SK-MEL-5 (cell line): ENCODE measurements around the gene INHA. TPM values are rescaled to one million over a fixed set of nuclear protein-coding genes. Genes with fewer than 3 reads are reported as not detected.
A peak's percentile ranks its signal among the peaks of the same experiment; 100 is the strongest.

Source experiments
- DNase-seq: peaks from one replicate; pipeline ENCODE4 v3.0.0-alpha.2; 2016; ENCODE audit warnings: low read depth, low spot score
- in situ Hi-C: cut with HindIII; loops from 2 replicates; pipeline ENCODE4 v1.10.0; 2016; ENCODE audit warnings: low sequenced_read_pairs, high pct_unique_total_duplicates, low pct_unique_long_range_greater_than_20kb
- total RNA-seq: library from RNA; depleted of rRNA; stranded (reverse); fragments of >200 nt; shearing (Covaris generic); gene quantifications from 2 replicates; pipeline ENCODE4 v1.2.3, GENCODE V29; 2014

INHA gene
- total RNA-seq, 1 experiment from 2014 or later = 0.18 TPM

GRCh38 chr2:219538504-219538951, 33.6 kb upstream of the INHA start:
- peak; percentile 32 for DNase-seq
- in situ Hi-C loops = no loop called here

DNA sequence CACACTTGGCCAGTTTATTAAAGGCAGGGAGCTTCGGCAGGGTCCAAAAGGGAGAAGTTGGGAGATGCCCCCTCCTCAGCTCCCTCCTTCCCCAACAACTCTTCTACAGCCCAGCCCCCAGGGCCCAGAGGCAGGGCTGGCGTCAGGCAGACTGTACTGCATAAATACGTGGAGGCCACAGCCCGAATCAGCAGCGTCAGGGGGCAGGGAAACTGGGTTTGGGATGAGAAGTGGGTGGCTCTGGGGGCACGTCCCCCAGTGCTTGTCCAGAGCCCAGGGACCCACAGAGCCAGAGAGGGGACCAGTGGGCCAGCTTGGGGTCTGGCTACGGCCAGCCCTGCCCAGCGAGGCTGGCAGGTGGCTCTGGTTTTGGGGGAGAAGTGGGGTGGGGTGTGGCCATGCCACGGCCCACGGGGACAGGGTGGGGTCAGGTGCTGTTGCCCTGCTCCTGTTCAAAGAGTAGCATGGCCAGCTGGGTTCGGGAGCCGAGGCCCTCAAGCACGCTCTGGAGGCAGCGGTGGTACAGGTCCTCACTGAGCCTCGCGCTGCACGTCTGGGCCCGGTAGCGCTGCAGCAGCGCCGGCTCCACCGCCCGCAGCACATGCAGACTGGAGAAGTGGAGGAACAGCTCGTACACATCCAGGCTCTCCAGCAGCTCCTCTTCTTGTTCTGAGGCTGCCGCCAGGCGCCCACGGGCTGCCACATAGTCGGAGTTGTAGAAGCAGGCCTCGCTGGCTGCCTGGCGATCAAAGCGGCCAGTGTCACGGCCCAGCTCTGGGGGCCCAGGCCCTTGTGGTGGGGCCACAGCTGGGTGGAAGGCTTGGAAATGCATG, 32.9 kb upstream of the INHA start:
- in situ Hi-C loops = no loop called here
- DNase-seq = no peak

GRCh38 chr2:219539926-219540678, 32.0 kb upstream of the INHA start:
- in situ Hi-C loops = no loop called here

DNA sequence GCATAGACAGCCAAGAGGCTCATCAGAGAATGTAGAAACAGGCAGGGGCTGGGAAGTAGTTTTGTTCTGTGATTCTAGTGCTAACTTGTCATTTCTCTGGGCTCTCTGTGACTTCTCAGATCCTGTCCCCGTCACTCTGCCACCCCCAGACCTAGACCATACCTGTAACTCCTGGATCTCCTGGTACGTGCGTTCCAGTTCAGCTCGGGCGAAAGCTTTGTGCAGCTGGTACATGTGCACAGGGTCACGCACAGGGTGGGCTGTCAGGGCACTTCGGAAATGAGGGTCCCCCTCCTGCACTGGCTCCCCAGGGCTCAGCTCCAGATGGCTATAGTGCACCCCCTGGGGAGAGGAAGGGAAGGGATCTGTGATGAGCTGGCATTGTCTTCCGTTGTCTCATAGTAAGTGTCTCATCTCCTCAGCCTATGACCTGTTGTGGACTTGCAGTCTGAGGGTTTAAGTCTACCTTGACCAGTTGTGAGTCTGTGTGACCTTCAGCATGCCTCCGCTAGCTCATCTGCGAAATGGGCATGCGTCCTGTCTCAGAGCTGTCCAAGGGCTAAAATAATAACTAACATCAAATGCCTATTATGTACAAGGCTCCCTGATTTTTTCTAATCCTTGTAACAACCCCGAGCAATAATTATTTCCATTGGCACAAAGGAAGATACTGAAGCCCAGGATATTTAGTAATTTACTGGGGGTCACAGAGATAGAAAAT, 31.2 kb upstream of the INHA start:
- in situ Hi-C loops = no loop called here
- DNase-seq = no peak

More at GRCh38 chr2:219539926-219540678, 32.0 kb upstream of the INHA start:
- DNase-seq = no peak

GRCh38 chr2:219541611-219542180, 30.4 kb upstream of the INHA start:
- DNase-seq = peak; percentile 74
- in situ Hi-C loops = no loop called here

DNA sequence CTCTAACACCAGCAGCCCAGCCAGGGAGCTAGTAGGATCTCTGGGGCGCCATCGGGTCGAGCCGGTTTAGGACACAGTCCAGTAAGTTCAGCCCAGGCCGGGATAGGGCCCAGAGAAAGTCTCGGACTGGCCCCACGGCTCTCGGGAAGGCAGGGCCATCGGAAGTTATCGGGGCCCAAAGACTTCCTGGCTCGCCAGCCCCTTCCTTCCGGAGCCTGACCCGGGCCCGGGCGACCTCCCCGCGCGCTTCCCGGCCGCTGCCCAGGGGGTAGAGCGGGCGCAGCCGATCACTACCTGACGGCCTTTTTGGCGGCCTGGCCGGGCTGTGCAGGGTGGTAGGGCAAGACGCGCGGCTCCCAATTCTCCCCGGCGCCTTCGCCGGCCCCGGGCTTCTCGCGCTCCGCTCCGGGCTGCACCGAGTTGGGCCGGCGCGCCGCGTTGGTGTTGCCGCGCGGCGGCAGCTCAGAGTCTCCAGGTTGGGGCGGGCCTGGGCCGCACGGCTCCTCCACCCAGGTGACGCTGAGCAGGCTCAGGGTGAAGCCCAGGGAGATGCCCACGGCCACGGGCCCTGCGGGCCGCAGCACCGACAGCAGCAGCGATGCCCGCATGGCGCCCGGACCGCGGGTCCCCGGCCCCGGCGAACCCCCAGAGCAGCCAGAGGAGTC, 29.0 kb upstream of the INHA start:
- DNase-seq = peak; percentile 5
- in situ Hi-C loops = no loop called here

DNA sequence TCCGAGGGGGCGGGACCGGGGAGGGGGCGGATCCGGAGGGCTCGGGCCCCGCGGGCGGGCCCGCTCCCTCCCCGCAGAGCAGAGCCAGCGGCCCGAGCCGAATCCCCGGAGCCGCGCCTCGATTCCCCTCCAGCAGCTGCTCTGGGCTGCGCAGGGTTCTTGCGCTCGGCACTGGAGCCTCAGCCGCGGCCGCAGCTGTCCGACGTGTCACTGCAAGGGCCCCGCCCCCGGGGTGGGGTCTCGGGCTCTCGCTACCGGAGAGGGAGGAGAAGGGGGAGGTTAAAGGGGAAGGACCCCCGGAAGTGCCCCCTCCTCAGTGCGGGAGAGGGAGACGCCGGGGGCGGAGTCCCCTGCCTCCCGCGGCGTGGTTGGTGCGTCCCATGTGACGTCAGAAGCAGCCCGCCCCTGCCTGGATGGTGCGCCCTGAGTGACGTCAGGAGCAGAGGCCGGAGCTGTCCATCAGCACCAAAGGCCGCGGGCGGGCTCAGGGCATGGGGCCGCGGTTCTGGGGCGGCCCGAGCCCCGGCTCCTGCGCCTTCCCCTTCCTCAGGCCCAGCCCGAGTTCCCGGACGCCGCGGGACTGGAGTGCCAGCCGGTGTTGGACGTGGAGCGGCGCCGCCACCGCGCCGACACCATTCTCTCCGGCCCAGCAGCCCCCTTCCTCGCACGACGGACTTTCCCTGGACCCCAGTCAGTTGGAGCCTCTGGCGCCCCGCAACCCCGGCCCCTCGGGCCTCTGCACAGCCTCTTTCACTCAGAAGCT, 28.3 kb upstream of the INHA start, which contains the start of the genes CHPF and TMEM198:
Gene CHPF, minus strand, starts transcription at position 214 of the 763 bp plus-strand sequence. CDS start 271 bp downstream, outside the sequence.
Gene TMEM198, plus strand, starts transcription at position 433 of the 763 bp plus-strand sequence. CDS start 700 bp downstream, outside the sequence.
- in situ Hi-C loops = no loop called here
- peak; percentile 97 for DNase-seq

DNA sequence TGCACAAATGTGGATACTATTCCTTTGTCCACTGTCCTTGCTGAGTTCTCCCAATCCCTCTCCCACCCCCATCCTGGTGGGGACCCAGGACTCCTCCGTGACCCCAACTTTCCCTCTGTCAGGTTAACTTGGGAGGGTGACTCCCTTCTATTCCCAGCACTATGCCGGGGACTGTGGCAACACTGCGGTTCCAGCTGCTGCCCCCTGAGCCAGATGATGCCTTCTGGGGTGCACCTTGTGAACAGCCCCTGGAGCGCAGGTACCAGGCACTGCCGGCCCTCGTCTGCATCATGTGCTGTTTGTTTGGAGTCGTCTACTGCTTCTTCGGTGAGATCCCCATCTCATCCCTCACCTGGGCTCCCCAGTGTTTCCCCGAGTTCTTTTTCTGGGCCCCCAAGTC, 27.5 kb upstream of the INHA start:
- no peak for DNase-seq
- in situ Hi-C loops = no loop called here

GRCh38 chr2:219545295-219545942, 26.7 kb upstream of the INHA start:
- in situ Hi-C loops = no loop called here

GRCh38 chr2:219545943-219546352, 26.2 kb upstream of the INHA start:
- in situ Hi-C loops = no loop called here
- no peak for DNase-seq

More at GRCh38 chr2:219545295-219545942, 26.7 kb upstream of the INHA start:
- DNase-seq = no peak

GRCh38 chr2:219547621-219548020, 24.5 kb upstream of the INHA start:
- in situ Hi-C loops = no loop called here
- no peak for DNase-seq

GRCh38 chr2:219548990-219549389, 23.1 kb upstream of the INHA start:
- in situ Hi-C loops = no loop called here
- DNase-seq = no peak

- no peak for DNase-seq
- in situ Hi-C loops = no loop called here
Measured at GRCh38 chr2:219549619-219550018, 22.5 kb upstream of the INHA start.

DNA sequence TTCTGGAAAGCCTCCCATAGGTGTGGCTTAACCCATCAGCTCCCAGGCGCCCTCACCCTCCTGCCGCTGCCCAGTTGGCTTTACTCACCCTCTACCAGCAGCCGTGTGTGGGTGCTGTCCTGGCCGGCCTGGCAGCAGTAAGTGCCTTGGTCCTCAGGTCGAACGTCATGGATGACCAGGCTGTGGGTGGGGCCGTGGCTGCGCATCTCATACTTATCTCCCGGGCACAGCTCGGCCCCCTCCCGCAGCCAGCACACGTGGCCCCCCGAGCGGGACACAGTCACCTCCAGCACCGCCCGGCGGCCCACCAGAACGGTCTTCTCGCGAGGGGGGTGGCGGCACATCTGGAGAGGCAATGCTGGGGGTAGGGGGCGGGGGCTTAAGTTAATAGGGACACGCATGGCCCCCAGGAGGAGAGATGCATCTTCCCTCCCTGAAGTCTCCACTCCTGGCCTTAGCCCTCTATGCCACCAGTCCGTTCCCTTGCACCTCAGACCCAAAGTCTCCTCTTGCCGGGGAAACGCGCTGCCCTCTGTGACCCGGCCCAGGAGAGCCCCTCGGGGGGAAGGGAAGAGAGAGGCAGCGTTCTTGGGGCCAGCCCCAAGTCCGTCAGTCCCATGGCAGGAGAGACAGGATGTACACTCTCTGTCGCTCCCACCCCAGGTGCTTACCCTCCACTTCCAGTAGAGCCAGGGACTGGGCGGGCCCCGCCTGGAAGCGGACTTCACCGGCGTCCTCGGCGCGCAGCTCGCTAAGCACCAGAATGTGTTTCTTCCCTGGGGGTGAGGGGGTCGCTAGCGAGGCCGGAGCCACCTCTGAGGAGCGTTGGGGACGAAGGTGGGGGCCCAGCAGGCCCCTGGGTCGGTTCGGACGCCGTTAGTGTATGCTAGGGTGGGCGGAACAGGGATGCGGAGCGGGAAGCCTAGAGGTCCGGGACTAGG, 20.4 kb upstream of the INHA start:
- peak; percentile 11 for DNase-seq
- in situ Hi-C loops = no loop called here
